ENCODE results near the gene DNAJB9.
A peak's percentile ranks its signal among the peaks of the same experiment; 100 is the strongest.

DNAJB9 gene

DNA sequence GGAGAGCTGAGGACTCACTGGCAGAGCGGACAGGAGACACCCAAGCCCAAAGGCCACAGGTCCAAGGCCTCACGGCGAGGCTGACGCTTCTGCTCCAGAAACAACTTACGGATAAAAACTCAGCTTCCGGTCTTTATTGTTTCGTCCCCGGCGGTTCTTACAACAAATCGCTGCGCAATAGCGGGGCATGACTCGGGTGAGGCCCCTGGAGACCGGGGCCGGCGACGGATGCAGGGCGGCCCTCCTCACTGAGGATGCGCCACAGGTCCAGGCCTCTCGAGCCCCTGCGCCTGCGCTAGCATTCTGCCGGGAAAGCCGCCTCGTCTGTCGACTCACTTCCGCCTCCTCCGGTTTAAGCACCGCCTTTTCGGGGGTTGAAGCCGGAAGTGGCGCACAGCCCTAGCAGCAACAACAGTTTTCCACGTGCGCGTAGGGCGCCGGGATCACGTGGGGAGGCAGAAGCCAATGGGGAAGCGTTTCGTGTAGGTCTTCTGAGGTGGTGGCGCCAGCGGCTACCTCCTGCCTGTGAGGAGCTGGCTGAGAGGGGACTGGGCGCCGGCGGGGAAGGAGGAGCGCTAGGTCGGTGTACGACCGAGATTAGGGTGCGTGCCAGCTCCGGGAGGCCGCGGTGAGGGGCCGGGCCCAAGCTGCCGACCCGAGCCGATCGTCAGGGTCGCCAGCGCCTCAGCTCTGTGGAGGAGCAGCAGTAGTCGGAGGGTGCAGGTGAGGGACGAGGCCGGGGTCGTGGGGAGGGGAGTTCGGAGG lies at the start of gene DNAJB9, which contains the start of gene THAP5:
Gene DNAJB9 (plus strand): TSS at position 494 of the 765 bp plus-strand sequence. CDS start 1,853 bp downstream, outside the sequence.
Gene THAP5 (minus strand): TSS at position 326 of the 765 bp plus-strand sequence. CDS start 137 bp downstream, at position 189.
- H3K4me3 ChIP-seq (ENCODE audit: low read length) = peak within 1 kb of the TSS; percentile 85
- DNase-seq (ENCODE audit: low read depth) = peak; percentile 99
- TF ChIP-seq, protein P1, sequence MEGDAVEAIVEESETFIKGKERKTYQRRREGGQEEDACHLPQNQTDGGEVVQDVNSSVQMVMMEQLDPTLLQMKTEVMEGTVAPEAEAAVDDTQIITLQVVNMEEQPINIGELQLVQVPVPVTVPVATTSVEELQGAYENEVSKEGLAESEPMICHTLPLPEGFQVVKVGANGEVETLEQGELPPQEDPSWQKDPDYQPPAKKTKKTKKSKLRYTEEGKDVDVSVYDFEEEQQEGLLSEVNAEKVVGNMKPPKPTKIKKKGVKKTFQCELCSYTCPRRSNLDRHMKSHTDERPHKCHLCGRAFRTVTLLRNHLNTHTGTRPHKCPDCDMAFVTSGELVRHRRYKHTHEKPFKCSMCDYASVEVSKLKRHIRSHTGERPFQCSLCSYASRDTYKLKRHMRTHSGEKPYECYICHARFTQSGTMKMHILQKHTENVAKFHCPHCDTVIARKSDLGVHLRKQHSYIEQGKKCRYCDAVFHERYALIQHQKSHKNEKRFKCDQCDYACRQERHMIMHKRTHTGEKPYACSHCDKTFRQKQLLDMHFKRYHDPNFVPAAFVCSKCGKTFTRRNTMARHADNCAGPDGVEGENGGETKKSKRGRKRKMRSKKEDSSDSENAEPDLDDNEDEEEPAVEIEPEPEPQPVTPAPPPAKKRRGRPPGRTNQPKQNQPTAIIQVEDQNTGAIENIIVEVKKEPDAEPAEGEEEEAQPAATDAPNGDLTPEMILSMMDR (conservative IDR thresholded peaks at IDR 0.05; ENCODE audit: low read length) = no peak

DNA sequence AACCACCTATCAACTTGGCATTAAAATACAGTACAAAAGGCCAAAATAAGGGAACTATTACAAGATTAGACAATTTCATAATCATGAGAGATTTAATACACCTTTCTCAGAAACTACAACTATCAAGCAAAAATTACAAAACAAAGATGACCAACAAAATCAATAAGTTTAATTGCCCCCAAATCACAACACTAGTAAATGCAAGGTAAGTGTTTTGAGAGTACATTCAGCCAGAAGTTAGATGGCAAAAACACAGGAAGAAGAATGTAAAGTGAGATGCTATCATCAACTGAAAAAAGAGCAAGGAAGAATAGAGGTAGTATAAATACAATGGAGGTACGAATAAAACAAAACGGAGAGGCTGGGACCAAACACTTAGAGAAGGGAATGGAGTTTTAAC lies 46.9 kb upstream of the DNAJB9 start:
- DNase-seq (ENCODE audit: low read depth) = no peak
- TF ChIP-seq, protein P1 (conservative IDR thresholded peaks at IDR 0.05; ENCODE audit: low read length) = no peak
- H3K4me3 ChIP-seq (ENCODE audit: low read length) = no peak overlapping the region

DNA sequence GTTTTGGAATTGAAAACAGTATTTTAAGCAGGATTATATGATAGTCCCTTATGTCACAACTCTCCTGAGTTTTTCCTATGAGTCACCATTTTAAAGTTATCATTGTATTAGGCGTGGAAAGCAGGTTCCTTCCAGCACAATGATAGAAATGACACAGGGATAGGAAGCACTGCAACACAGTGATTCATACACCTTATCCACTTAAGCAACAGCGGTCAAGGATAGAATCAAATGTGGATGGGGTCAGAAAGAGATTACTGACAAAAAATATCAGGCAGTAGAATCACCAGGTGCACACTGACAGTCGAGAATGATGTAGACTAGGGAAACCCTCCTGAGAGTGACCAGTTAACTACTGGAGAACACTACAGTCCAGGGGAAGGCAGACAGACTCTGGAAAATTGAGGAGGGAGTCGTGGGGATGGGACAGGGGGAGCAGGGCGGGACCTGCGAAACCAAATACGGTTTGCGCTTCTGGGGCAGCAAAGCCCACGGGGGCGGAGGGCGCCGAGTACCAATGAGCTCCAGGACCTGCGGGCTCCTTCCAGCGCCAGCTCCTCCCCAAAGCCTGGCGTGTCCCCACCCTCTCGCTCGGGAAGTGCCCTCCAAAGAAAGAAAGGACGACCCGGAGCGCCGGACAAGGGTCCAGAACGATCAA lies 44.2 kb upstream of the DNAJB9 start:
- TF ChIP-seq, protein P1 (conservative IDR thresholded peaks at IDR 0.05; ENCODE audit: low read length) = no peak
- peak; percentile 77 for DNase-seq (ENCODE audit: low read depth)
- H3K4me3 ChIP-seq (ENCODE audit: low read length) = peak overlapping the region; percentile 93

DNA sequence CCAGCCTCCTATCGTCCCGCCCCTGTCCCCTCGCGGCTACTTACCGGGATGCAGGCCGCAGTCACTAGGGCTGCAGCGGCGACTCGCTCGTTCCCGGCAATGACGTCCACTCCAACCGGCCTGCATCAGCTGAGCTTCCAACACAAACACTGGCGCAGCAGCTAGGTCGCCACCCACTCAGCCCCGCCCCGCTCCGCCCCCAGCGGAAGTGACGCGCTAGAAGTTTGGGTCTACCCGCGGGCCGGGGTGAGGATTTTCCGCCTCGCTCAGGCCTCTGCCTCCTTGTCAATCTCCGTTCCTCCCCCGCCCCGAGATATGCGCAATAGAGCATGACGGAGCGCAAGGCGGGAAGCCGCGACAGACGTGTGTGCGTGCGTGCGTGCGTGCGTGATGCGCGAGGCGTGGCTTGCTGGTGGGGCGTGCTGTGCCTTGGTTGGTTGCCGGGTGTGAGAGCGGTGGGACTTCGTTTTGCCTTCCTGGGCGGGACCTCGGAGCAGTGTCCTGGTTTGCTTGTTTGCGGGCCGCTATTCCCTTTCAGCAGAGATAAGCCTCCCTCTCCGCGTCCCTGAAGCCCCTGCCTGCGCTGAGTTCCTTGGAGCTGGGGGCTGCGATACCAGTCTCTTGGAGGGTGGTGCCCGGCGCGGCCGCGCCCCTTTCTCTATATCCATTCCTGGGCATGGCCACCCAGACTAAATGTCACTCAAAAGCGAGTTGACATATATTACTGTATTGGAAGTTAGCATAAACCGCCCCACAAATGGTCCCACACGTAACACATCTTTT lies 43.5 kb upstream of the DNAJB9 start, which contains the start of gene PNPLA8:
Gene PNPLA8 (minus strand): TSS at position 151 of the 783 bp plus-strand sequence. CDS start 10,644 bp downstream, outside the sequence.
- peak; percentile 99 for DNase-seq (ENCODE audit: low read depth)
- TF ChIP-seq, protein P1 (conservative IDR thresholded peaks at IDR 0.05; ENCODE audit: low read length) = no peak; the same call in 1 of the 2 replicates
- peak within 1 kb of the TSS; percentile 93 for H3K4me3 ChIP-seq (ENCODE audit: low read length)

DNA sequence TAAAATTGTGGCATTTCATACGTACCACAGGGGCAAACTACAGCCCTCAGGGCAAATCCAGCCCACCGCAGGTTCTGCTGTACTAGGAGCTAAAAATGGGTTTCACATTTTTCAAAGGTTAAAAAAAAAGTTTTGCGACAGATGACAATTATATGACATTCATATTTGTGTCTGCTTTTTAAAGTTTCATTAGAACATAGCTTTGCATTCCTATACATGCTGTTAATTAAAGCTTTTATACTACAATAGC lies 43.0 kb upstream of the DNAJB9 start:
- H3K4me3 ChIP-seq (ENCODE audit: low read length) = peak overlapping the region; percentile 93
- TF ChIP-seq, protein P1 (conservative IDR thresholded peaks at IDR 0.05; ENCODE audit: low read length) = no peak
- no peak for DNase-seq (ENCODE audit: low read depth)

DNA sequence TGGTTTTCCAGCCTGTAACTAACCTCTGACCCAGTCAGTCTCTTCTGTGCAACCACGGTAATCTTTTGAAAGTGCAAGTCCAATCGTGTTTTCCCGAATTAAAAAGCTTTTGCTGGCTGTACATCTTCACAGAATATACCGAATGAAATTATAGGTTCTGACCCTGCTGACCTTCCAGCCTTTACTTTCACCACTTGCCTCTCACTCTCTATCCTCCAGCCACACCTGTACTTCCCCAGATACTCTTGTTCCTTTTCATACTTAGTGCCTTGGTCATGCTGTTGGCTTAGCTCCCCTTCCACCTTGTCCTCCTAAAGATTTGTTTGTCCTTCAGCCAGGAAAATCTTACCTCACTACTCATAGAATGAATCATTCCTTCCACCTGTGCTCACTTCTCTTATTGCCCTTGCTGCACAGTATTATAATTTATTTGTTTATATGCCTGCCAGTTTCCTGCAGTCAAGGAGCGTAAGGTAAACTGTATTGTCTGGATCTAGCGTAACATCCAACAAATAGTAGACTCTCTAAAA lies 41.4 kb upstream of the DNAJB9 start:
- DNase-seq (ENCODE audit: low read depth) = no peak
- TF ChIP-seq, protein P1 (conservative IDR thresholded peaks at IDR 0.05; ENCODE audit: low read length) = no peak
- H3K4me3 ChIP-seq (ENCODE audit: low read length) = no peak overlapping the region
